GM21619 (cell line): ENCODE data around the gene KBTBD4.
A peak's percentile ranks its signal among the peaks of the same experiment; 100 is the strongest.

Experiments used
- ATAC-seq: cut with Tn5 transposase; IDR thresholded peaks from one replicate; pipeline ENCODE4 v1.9.1; 2021; ENCODE audit not compliant: unreplicated experiment

KBTBD4 gene

DNA sequence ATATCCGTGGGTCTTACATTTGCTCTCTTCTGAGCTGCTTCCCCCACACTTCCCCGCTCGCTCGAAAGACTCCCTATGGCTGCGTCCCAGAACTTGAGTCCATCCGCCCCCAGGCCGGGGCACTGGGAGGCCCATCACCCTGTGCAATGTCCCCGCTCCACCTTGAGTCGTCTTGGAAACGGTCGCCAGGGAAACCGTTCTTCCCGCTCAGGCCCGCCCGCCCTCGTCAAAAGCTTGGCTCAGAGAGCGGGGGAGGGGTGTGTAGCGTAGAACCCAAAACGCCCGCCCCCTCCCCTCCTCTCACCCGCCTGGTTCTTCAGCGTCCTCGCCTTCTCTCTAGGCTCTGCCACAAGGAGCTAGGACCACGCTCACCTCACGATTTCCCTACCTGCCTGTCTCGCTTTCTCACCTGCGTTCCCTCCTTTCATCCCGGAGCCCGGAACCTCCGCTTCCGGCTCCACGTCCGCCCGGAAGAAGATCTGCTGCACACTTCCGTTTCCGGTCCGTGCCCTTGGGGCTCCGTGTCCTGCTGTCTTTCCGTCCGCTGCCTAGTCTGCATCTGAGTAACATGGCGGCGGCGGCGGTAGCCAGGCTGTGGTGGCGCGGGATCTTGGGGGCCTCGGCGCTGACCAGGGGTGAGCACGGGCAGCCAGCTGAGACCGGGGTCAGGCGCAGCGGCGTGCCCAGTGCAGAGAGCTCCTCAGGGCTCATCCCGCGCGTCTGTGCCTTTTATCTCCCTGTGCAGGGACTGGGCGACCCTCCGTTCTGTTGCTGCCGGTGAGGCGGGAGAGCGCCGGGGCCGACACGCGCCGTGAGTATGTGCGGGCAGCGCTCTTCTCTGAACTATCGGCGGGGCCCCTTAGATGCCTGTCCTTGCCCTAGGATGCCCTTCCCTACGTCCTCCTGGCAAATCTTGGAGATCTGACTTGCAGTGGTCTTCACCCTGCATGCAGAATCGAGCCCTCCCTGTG is at the start of gene KBTBD4, which contains the start of gene NDUFS3:
TSS of gene KBTBD4 (minus strand) at position 447 of the 971 bp plus-strand sequence. CDS start at position 428, 19 bp downstream.
TSS of gene NDUFS3 (plus strand) at position 551 of the 971 bp plus-strand sequence. CDS start at position 569, 18 bp downstream.
- peak; percentile 93 for ATAC-seq

DNA sequence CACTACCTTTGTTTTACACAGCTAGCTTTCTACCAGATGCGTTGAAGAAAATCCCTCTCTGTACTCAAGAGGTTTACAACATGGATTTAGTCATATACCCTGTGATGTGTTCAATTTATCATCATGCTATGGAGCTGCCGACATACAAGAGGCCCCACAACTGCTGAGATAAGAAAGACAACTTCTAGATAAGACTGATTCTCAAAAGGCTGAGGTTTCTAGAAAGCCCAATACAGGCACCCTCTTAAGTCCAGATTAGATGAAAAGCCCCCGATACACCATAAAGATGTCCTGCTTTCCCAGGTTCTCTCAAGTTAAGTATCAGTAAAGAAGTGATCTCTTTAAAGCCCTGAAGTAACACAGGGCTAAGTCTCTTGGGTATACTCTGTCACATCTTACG is 49.3 kb upstream of the KBTBD4 start:
- ATAC-seq, result no peak

DNA sequence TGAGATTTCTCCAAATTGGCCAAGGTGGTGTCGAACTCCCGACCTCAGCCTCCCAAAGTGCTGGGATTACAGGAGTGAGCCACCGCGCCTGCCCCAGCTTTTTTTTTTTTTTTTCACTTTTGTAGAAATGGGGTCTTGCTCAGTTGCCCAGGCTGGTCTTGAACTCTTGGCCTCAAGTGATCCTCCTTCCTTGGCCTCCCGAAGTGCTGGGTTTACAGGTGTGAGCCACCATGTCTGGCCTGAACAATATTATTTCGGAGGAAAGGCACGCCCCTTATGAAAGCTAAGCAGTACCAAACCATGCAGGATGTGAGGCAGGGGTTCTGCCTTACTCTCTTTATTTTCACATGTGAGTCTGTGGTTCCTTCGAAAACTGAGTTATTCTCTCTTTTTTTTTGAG is 47.5 kb upstream of the KBTBD4 start:
- no peak for ATAC-seq

DNA sequence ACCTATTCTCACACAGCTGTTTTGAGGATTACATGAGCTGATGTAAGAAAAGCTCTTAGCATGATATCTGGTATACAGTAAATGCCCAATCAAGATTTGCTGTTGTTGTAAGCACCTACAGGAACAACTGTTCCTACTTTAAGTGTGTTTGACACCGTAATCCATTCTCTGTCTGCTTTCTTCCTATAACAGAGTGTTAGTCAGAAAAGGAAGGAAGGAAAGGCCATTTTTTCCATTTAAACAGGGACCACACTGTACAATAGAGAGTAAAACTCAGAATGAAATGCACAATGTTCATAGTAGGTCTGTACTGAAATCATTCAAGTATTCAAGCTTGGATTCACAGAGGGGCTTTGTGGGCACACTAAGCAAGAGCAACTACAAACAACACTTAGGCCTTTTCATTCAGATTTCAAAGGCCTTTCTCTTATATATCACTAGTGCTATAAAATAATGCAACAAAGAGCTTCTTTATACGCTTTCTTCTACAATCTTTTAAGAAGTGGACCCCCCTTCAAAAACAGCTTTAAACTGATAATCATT is 42.1 kb upstream of the KBTBD4 start:
- no peak for ATAC-seq

DNA sequence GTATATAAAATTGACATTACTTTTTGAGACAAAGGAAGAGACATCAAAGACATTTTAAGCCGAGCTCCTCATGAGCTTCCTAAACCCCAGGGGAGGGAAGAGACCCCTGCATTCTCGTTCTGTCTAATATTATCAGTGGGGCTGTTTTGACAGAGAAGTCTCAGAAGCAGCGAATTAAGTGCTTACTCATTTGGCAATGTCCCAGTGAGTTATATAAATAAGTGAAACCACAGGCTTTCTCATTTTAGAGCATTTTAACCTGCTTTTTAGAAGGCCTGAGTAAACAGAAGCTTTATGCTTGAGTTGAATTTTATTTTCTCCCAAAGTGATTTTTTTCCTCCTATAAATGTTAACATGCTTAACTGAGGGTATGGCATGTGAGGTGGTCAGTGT is 38.6 kb upstream of the KBTBD4 start:
- no peak for ATAC-seq

DNA sequence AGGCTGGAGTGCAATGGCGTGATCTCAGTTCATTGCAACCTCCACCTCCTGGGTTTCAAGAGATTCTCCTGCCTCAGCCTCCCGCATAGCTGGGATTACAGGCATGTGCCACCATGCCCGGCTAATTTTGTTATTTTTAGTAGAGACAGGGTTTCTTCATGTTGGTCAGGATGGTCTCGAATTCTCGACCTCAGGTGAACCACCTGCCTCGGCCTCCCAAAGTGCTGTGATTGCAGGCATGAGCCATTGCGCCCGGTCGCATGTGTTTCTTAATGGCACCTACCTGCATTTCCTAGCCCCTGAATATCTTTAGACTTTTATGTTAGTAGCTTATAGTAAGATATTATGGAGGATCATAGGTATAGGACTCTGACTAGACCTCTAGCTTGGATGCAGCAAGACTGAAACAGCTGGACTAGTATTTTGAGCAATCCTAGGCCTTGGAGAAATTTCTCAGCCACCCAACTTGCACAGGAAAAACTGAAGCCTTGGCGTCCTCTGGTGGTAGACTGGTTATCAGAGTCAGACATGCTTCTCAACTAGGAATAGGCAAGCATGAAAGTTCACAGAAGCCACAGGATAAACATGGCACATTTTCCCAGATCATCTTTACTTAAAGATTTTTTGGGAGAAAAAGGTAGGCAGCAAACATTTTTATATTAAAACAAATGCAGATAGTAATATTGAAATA is 38.1 kb upstream of the KBTBD4 start:
- no peak for ATAC-seq

DNA sequence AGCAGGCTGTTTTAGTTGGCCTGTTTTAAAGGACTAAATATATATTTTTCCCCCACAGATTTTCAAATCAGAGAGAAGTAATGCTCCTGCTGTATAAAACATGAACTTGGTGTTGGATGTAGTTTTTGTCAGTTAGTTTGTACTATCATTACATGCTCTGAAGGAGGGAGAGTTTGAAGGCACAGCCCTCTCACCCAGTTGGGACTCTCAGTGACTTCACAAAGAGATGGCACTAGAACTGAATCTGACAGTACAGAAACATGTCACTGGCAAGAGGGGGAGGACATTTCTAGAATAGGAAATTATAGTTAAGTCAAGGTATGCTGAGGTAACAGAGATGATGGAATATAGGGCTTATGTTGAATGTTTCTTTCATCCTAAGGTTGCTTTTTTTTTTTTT is 36.5 kb upstream of the KBTBD4 start:
- no peak for ATAC-seq

DNA sequence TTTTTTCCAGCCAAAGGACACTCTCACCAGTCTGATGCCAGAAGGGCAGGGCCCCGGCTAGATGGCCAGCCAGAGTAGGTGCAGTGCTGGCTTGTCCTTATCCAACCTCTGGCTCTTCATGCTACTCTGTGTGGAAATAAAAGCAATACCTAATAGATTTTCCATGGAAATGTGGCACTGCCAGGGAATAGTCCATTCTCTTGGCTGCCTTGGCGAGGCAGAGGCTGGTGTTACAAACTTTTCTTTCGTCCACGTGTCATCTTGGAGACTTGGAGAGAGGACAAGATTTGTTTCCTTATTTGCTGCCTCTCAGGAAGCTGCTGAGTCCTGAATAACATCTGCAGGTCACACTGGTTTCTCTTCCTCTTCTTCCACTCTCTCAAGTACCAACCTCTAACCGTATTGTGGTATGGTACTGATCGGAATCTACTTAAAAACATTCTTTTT is 32.6 kb upstream of the KBTBD4 start:
- ATAC-seq, result peak; percentile 76

DNA sequence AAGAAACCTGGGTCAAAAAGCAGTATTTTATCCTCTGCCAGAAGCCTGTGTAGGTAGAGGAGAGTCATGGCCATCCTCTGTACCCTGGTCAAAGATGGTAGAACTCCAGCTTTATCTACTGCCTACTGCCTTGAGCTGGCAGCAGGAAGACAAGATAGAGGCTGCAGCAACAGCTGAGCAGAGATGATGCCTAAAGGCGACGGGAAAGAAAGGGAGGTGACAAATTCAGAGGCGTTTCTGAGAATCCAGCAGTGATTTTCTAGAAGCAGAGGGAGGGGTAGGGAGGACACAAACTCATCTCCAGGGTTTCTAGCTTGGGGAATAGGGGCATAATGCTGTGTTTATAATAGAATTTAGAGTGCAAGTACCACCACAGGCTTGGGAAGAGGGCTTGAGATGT is 30.9 kb upstream of the KBTBD4 start:
- ATAC-seq, result no peak

DNA sequence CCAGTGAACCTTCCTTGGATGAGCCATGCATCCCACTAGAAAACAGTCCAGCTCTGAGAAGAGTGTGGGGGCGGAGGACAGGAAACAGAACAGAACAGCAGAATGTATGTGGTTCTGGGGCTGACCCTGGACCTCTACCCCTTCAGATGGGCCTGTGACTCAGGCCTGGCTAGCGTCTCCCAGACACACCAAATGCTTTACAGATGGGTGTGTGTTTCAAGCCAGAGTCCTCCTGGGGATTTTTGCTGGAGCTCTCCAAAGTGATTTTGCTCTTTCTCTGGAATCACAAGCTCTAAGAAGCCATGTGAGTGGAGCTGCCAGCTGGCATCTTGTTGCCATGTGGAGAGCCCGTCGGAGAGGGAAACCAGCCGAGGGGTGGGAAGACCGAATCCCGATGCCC is 28.6 kb upstream of the KBTBD4 start:
- no peak for ATAC-seq

DNA sequence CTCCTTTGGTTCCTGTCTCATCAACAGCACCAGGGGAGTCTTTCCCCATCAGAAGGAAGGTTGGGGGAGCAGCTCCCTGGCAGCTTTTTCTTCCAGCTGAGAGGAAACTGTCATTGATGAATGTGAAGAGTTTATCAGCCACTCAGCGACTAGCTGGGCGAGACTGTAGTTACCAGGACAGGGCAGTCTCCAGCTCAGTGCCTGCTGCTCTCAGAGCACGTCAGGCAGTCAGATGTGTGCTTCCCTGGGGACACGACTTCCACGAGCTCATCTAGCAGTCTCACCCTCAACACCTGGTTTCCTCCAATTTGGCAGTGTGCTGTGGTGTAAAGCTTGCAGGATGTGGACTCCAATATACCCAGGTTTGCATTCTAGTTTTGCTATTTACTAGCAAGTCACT is 28.0 kb upstream of the KBTBD4 start:
- ATAC-seq, result no peak

DNA sequence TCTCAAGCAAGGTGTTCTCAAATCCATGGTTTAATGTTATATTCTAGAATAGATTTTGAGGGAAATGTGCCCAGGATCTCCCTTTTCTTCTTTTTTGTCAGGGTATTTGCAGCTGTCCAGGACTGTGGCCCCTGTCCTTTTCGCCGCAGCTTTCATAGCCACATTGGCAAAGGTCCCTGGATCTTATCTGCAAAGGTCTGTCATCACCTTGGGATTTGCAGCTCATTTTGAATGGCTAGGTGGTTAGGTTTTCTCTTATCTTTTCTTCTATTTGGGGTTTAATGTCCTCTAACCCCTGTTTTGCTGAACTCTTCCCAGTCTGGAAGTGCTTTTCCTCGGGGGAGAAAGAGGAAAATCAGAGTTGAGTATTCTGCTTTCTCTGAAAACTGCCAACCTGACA is 27.2 kb upstream of the KBTBD4 start:
- ATAC-seq, result no peak

DNA sequence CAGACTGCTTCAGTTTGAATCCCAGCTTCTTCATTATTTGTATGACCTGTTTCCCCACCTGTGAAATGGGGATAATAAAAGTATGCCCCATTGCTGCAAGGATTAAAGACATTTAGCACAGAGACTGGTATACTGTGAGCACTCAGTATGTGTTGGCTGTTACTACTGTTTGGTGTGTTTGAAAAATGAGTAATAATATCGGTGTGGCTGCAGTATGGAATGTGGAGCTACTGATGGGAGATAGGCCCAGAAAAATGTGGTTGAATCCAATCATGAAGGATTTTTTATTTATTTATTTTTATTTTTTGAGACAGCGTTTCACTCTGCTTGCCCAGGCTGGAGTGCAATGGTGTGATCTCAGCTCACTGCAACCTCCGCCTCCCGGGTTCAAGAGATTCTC is 24.5 kb upstream of the KBTBD4 start:
- no peak for ATAC-seq

DNA sequence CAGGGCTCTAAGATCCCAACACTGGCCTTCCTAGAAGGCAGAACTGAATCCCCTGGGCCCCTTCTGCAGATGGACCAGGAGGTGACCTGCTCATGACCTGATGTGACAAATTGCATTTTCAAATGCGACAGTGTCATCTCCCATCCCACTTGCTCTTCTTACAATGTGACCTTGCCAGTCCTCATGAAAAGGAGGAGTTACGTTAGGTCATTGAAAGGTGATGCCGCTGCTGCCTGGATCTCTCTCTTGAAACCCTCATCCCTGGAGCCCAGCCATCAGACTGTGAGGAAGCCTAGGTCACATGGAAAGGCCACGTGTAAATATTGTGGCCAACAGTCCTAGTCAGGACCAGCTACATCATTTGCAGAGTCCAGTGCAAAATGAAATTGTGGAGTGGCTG is 21.1 kb upstream of the KBTBD4 start:
- ATAC-seq, result no peak

DNA sequence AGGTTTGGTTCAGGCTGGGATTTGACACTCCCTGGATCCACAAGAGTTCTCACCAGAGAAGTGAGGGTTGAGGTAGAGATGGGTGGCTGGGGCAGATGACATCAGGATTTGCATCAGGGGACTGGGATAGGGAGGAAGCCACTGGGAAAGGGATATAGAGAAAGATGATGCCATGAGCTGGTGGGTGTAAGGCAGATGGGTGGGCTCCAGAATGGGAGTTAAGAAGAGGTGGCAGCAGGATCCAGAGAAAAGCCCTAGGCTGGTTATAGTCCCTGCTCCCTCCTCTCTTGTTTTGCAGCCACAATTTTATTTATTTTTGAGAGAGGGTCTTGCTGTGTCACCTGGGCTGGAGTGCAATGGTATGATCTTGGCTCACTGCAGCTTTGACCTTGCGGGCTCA is 17.2 kb upstream of the KBTBD4 start:
- ATAC-seq, result no peak

DNA sequence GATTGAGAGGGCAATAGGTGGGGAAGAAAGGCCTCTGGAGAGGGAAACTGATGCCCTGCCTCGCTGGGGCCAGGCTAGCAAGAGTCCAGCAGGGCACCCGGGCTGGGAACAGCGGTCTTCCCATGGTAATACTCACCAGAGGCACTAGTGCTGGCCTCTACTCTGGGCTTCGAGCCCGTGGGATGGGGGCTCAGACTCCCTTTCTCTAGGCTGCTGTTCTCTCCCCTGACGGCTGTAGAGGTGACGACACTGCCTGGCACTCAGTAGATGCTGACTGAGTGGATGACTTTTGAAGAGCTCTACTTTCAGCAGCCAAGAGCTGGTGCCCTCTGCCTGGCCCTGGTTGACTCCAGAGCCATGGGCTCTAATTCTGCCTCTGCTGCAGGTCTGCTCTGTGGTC is 16.3 kb upstream of the KBTBD4 start:
- no peak for ATAC-seq

DNA sequence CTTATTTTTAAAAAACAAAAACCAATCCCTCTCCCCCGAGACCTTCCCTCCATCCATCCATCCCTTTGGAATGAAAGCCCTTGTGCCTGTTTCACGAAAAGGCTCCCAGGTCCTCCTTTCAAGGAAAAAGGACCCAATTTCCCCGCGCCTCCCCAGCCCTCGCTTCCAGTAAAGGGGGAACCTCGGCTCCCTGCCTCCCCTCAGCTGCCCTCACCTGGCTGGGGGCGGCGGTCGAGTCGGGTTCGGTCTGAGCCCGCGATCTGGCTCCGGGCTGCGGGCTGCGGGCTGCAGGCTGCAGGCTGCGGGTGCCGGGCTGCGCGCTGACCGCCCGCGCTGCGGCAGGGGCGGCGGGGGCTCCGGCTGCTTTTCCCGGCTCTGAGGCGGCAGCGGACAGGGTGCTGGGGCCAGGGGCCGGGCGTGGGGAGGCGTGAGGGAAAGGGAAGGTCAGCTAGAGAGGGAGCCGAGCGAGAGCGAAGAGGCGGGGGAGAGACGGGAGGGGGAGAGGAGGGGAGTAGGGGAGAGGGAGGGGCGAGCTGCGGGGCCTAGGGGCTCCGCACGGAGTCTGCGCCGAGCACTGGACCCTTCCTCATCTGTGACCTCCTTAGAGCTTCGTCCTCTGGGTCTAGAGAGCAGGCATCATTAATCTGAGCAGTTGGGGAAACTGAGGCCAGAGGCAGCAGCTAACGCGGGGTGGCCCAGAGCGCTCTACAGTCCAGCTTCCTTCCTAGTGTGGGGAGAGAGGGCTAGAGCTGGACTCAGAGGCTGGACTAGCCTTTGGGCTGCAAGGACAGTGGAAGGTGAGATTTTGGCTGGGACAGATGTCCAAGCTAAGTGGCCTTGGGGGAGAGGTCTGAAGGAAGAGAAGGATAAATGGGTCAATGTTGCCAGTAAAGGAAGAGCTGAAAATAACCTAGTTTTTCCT is 15.4 kb upstream of the KBTBD4 start, which contains the start of gene C1QTNF4:
TSS of gene C1QTNF4 (minus strand) at position 478 of the 922 bp plus-strand sequence. CDS start 3,601 bp downstream, outside the sequence.
- no peak for ATAC-seq

DNA sequence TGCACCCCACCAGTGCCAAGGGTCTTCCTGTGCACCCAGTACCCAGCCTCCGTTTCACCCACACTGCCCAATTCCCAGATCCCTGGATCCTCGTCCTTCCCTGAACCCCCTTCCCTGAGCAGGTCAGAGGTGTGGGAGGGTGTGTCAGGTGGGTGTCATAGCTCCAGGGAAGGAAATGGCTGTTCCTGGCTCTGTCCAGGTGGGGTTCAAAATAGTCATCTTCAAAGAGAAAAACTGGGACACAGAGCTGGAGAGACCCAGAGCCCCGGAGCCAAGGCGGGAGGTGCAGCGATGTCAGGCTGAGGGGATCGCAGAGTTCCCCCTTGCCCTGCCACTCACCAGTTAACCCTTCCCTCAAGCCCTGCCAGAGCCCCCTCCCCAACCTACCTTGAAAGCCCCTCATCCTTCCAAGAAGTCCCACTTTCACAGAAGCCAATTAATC is 14.7 kb upstream of the KBTBD4 start:
- ATAC-seq, result no peak

DNA sequence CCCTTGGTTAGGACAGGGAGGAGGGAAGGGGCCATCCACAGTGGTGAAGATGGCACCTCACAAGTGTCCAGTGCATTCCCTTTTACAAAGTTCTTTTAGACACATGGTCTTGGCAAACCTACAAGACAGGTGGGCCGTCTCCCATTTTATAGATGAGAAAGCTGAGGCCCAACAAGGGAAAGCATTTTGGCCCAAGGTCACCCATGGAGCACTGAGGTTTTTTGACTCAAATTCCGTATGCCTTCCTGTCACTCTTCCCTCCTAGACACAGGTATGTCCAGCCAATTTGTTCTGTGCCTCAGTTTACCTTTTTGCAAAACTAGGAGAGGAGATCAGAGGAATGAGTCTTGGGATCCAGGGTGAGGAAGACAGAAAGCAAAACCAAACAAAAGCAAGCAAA is 14.2 kb upstream of the KBTBD4 start:
- ATAC-seq, result no peak

DNA sequence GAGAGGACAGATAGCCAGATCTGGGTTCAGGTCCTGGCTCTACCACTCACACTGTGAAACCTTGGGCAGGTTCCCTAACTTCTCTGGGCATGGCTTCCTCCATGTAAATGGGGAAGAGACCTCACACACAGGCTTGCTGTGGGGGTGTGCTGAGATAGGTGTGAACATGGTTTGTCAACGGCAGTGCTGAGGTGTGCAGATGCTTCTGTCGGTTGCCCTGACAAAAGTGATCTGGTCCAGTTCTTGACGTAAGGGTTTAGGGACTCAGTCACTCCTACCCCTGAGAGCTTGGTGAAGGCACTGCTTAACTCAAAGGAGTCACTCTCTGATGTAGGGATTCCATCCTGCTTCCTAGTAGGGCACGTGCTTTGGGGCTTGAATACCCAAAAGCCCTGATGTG is 13.5 kb upstream of the KBTBD4 start:
- no peak for ATAC-seq
